Globus pallidus (tissue), 1 donor: ENCODE measurements around the gene MIA.
"Not testable (repeated sequence)": the region's sequence is repeated elsewhere in the genome, so short reads cannot be mapped to it uniquely, and the experiment has no call there.

Experiments used
- DNase-seq: peaks from one replicate; pipeline ENCODE4 v3.0.0-alpha.2; 2015; ENCODE audit warnings: low spot score

Gene MIA

GRCh38 chr19:40803857-40804782, 28.8 kb downstream of the MIA start:
- DNase-seq, result no peak

DNA sequence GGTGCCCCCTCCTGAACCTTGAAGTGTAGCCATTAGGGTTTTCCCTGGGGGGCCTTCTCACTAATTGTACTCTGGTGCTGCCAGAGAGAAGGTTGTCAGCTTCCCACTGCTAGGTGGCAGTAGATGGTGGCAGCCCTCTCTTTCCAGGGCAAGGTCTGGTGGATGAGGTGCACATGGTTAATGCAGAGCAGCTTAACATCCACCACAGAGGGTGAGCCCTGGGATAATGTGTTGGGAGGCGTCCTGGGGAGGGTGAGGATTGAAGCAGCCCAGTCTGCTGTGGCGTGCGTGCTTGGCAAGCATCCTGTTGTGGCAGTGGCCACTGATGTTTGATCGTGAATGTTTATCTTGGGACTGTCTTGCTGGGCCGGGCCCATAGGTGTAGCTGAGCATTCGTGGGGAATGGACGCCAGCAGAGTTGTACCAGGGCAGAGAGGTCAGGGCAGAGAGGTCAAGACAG, 29.5 kb downstream of the MIA start:
- no peak for DNase-seq

DNA sequence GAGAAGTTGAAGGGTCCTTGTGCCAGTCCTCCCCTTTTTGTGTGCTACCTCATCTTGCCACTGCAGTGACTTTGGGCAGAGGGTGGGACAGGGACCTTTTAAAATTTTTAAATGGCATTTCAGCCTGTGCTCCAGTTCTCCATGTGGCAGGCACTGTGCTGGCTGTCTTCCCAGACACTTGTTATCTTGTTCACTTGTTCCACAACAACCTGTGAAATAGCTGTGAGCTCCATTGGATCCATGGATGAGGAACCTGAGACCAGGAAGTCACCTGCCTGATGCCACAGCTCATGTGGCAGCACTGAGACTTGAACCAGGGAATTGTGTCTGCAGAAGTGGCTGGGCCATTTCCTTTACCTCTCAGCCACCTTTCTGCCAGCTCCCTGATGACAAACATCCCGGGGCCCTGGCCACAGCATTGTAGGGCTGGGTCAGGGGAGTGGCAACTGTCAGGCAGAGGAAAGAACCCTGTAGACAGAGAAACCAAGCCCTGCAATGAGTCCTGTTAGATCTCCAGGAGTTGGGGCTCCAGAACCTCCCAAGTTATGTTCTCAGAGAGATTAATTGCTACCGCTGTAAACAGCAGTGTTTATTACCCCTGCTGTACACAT, 30.0 kb downstream of the MIA start:
- DNase-seq, result no peak

- DNase-seq, result peak; percentile 97
Observed at GRCh38 chr19:40806423-40807146, 31.3 kb downstream of the MIA start.

DNA sequence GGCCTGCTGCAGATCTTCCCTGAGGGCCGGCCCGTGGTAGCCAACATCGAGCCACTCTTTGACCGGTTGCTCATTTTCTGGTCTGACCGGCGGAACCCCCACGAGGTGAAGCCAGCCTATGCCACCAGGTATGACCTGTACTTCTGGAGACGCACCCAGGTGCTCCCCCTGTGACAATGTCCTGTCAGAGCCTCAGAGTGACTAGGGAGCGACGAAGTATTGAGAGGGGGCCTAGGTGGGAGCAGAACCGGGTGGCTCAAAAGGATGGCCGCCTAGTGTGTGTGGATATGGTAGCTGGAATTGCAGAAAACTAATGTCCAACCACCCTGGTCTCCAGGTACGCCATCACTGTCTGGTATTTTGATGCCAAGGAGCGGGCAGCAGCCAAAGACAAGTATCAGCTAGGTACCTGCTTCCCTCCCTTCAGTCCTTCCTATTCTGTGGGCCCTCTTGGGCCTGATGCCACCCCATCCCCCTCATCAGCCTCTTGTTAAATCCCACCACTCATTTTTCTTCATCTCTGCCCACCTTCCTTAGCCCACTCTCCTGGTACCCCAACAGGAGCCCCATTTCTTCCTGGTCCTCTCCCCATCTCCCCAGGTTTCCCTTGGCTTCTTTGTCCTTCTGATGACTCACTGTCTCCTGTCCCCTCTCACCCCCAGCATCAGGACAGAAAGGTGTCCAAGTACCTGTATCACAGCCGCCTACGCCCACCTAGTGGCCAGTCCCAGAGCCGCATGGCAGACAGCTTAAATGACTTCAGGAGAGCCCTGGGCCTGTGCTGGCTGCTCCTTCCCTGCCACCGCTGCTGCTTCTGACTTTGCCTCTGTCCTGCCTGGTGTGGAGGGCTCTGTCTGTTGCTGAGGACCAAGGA, 32.1 kb downstream of the MIA start:
- no peak for DNase-seq

DNA sequence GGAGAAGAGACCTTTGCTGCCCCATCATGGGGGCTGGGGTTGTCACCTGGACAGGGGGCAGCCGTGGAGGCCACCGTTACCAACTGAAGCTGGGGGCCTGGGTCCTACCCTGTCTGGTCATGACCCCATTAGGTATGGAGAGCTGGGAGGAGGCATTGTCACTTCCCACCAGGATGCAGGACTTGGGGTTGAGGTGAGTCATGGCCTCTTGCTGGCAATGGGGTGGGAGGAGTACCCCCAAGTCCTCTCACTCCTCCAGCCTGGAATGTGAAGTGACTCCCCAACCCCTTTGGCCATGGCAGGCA, 32.7 kb downstream of the MIA start:
- no peak for DNase-seq

DNA sequence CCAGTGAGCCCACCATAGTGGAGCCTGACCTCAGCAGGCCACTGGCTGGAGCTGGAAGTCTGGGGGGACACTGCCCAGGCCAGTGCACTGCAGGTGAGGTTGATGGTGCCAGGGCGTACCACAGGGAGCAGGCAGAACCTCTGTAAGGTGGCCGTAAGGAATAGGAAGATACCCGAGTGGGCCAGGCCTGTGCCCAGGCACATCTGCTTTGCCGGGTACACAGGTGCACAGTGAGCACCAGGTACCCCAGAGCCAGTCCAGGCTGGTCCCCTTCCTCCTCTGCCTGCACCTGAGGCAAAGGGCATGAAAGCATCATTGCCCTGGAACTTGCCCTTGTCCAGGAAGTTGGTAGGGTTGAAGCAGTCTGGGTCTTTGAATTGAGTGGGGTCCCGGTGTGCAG, 33.2 kb downstream of the MIA start:
- no peak for DNase-seq

DNA sequence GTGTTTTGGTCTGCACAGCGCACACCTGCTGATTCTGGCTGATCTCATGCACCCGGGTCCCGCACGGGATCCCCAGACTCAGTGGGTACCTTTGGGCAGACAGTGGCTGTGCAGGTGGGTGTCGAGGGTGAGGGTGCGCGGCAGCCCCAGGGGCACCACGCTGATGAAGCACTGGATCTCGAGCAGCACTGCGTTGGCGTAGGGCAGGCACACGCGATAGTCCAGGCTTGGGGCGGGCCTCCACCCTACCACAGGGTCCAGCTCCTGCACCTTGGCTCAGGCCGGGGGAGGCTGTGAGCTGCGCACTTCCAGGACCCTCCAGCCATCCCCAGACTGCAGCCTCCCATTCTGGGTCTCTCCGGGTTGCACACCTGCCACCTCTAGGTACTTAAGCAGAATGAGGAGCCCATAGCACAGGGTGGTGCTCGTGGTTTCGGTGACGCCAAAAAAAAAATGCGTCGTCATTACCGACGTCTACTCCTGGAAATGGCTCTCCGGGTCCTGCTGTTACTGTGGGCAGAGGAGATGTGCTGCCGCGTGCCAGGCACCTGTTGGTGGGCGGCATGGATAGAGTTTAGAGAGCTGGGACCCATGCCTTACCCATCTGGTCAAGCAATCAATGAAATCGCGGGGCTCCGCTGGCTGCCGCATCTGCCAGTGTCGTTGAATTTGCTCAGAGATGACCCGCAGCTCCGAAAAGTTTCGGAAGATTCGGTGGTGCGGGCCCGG, 34.2 kb downstream of the MIA start:
- no peak for DNase-seq

GRCh38 chr19:40810160-40810559, 34.8 kb downstream of the MIA start:
- no peak for DNase-seq

DNA sequence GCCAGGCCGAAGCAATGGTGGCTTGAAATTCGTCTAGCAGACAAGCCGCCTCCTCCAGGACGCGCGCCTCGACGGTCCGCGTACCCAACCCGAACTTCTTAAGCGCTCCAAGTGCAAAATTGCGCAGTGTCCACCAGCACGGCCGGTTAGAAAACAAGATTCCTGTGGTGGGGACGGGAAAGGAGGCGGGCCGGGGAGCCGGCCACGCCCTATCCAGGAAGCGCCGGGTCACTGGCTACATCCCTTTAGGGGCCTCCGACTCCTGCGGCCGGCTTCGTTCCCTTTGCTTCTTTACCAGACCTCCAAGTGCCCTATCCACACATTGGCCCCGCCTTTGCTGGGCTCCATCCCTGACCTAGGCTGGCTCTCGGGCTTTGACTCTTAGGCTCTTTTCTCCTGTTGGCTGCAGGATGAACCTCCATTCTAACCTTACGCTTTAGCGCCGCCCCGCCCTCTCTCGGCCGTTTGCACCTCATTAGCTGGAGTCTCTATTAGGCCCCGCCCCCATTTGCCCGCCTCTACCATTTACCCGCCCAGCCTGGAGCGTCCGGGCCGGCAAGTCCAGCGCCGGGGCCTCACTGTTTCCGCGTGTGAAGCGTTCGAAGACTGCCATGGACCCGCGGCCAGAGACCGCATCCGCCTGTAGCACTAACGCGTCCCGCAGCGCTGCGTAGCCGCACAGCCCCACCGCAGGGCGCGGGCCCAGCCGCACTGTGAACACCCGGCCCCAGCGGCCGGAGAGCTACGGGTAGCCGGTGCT, 35.5 kb downstream of the MIA start:
- DNase-seq, result peak; percentile 77

DNA sequence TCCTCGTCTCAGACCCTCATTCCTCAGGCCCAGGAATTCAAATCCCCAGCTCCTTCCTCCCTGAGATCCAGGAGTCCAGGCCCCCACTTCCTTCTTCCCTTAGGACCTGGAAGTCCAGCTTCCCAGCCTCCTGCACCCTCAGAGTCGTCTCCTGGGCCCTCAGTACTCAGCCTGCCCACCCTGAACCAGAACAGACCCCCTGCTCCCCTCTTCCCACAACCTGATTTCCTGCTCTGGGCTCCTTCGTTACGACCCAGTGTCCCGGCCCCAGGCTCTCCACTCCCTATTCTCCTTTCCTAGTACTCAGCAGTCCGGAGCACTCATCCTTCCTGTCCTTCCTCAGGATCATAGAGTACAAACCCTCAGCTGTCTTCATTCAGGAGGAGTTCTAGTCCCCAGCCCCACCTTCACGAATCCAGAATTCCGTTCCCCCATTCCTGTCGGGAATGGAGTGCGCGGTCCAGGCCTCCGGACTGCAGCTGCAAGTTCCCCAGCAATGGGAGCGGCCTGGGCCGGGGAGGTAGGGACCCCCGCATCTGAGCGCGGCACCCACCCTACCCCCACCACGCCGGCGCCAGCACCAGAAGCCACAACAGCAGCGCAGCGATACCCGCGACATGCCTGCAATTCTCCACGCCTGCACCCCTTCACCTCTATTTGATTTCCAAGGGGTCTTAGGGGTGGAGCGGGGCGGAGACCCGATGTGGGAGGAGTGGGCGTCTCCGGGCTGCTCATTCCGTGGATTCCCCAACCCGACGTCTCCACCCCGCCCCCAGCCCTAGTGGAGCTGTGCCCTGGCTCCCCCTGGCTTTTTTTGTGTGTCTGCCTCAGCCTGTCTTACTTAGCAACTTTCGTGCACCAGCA, 36.4 kb downstream of the MIA start:
- no peak for DNase-seq

GRCh38 chr19:40812571-40812970, 37.2 kb downstream of the MIA start:
- not testable (repeated sequence) for DNase-seq

- no peak for DNase-seq
Observed at GRCh38 chr19:40813182-40813581, 37.9 kb downstream of the MIA start.

DNA sequence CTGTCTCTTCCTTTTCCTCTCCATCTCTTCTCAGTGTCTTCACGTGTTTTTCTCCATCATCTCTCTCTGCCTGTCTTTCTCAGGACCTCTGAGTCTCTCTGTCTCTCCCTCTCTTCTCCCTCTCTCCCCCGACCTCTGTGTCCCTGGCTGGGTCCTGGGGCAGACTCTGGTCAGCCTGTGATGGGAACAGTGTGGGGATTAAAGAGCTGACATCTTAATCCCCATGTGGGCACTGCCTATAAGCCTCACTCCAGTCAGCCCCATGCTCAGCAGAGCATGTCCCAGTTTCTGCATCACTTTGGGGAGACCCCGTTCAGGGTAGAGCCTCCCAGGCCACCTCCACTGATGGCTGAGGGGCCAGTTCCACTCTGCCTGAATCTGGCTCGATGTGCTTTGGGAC, 39.9 kb downstream of the MIA start:
- no peak for DNase-seq

DNA sequence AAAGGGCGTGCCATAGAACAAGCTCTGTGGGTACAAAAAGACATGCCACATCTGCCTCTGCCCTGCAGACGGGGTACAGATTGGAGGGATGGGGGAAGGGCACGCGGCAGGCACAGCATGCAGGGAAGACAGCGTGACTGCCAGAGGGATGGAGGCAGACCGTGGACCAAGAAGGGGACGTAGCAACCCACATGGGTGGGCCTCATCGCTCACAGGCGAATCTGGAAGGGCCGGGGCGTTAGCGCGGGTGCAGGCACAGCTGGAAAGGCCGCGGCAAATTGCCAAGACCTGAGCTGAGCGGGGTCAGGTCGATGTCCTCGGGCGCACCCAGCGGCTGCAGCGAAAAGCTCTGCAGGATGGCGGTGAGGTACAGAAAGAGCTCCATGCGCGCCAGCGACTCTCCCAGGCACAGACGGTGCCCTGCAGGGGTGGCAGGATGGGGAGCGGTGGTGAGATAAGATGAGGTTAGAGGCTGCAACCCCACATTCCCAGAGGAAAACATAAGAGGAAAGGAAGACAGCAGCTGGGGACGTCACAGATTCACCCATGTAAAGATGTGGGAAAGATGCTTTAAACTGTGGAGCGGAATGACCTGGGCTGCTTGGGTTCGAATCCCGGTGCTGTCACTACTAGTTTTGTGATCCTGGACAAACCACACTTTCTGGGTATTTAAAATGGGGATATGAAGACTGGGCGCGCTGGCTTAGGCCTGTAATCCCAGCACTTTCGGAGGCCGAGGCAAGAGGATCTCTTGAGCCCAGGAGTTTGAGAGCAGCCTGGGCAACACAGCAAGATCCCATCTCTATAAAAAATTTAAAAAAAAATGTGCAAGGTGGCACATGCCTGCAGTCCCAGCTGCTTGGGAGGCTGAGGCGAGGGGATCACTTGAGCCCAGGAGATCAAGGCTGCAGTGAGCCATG, 43.4 kb downstream of the MIA start:
- peak; percentile 58 for DNase-seq

DNA sequence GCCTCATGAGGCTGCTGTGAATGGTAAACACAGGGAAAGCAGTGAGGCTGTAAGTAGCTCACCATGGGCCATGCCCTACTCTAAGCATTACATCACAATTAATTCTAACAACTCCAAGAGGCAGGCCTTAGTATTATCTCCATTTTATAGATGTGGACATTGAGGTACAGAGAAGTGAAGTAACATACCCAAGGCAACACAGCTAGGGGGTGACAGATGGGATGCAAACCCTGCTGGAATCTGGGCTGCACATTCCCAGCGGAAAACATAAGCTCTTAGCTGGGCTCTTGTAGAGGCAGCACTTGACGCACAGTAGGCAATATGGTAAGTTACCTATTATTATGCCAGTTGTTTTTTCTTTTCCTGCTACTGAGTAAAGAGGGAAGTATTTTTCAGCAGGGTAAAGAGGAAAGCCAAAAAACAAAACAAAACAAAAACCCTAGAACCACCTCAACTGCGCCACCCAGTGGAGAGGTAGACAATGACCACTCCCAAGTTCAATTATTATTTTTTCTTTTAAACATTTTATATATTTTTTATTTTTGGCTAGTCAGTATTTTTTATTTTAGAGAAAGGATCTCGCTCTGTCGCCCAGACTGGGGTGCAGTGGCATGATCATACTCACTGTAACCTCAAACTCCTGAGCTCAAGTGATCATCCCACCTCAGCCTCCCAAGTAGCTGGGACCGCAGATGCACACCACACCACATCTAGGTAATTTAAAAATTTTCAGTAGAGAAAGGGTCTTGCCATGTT, 44.3 kb downstream of the MIA start:
- not testable (repeated sequence) for DNase-seq

DNA sequence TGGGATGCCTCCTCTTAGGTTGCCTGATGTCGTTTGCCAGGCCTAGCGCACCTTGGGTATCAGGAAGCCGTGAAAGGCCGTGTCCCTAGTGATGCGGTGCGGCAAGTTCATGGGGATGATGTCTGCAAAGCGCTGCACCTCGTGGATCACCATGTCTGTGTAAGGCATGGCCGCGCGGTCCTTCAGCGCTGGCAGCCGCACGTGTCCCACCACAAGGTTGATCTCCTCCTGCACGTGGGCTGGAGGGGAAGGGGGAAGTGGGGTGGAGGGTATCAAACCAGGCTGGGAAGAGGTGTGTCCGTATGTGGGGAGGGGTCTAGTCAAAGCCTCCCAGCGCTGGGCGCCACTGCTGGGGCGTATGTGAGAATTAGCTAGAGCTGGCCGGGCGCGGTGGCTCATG, 46.8 kb downstream of the MIA start:
- no peak for DNase-seq
